HEK293 (cell line): Measurements from ENCODE around the gene OLR1.

Source experiments
- CTCF ChIA-PET: fragments of 350-600 bp; formaldehyde crosslinking; extraction: SDS; loops from one replicate; lab custom pipeline; 2021; ENCODE audit warnings: antibody characterized with exemption; lab: Yijun Ruan, JAX
- POLR2A ChIA-PET: fragments of 300-600 bp; formaldehyde crosslinking; extraction: SDS; loops from one replicate; lab custom pipeline; 2020; ENCODE audit warnings: antibody characterized with exemption, inconsistent platforms; lab: Yijun Ruan, JAX
- H3K27ac ChIP-seq: fragments of 200-500 bp; sonication (Bioruptor generic); 2 replicates; pipeline ENCODE4 v1.5.1; 2014; ENCODE audit warnings: low read depth, low read length, control low read depth, inconsistent platforms; ENCODE audit errors: extremely low read depth
- H3K36me3 ChIP-seq, 2 experiments: fragments of 200-500 bp in 1 of 2; sonication (Bioruptor generic) in 1 of 2; 1 replicate in 1 of 2; 2 replicates in 1 of 2; pipeline ENCODE4 v1.5.1; 2014 to 2017; ENCODE audit warnings: inconsistent platforms in 2 of 2, low read length in 2 of 2; ENCODE audit not compliant: control insufficient read depth in 2 of 2, insufficient read depth in 1 of 2
- H3K4me1 ChIP-seq: fragments of 200-500 bp; sonication (Bioruptor generic); 2 replicates; pipeline ENCODE4 v1.5.1; 2014; ENCODE audit warnings: mild to moderate bottlenecking, low read length, inconsistent platforms; ENCODE audit not compliant: control insufficient read depth, insufficient read depth
- H3K4me3 ChIP-seq: 2 replicates; pipeline ENCODE4 v1.5.1; 2011; ENCODE audit warnings: low read depth, mild to moderate bottlenecking, control low read depth, low read length, moderate library complexity
- H3K9me3 ChIP-seq: fragments of 200-500 bp; sonication (Bioruptor generic); 2 replicates; pipeline ENCODE4 v1.5.1; 2014; ENCODE audit warnings: low read depth, low read length, inconsistent platforms; ENCODE audit not compliant: control insufficient read depth, insufficient read depth
- KLF1 ChIP-seq: fragments of 450-650 bp; formaldehyde crosslinking; IDR thresholded peaks from 2 replicates; pipeline ENCODE4 v1.5.1; 2016; ENCODE audit warnings: missing biosample characterization, missing genetic modification characterization
- PBX3 ChIP-seq: sonication (generic); formaldehyde crosslinking; IDR thresholded peaks from 2 replicates; pipeline ENCODE4 v1.8.1; 2022; ENCODE audit warnings: mild to moderate bottlenecking, moderate library complexity, missing genetic modification reagents
- PRDM1 ChIP-seq: fragments of 450-650 bp; formaldehyde crosslinking; IDR thresholded peaks from 2 replicates; pipeline ENCODE4; 2016; ENCODE audit warnings: missing biosample characterization, missing genetic modification characterization
- SALL2 ChIP-seq: fragments of 450-650 bp; formaldehyde crosslinking; IDR thresholded peaks from 2 replicates; pipeline ENCODE4 v1.5.0; 2017; ENCODE audit warnings: missing biosample characterization, mild to moderate bottlenecking, missing genetic modification characterization, borderline replicate concordance
- YY1 ChIP-seq: fragments of 450-650 bp; formaldehyde crosslinking; IDR thresholded peaks from 2 replicates; pipeline ENCODE4 v1.5.1; 2018; ENCODE audit warnings: missing biosample characterization, missing genetic modification characterization
- YY2 ChIP-seq: fragments of 450-650 bp; formaldehyde crosslinking; IDR thresholded peaks from 2 replicates; pipeline ENCODE4 v1.5.1; 2016; ENCODE audit warnings: missing biosample characterization, missing genetic modification characterization
- ZBTB1 ChIP-seq: fragments of 450-650 bp; formaldehyde crosslinking; IDR thresholded peaks from 2 replicates; pipeline ENCODE4 v1.5.1; 2016; ENCODE audit warnings: missing biosample characterization, missing genetic modification characterization
- ZBTB26 ChIP-seq: fragments of 450-650 bp; formaldehyde crosslinking; optimal IDR thresholded peaks from 2 replicates; pipeline ENCODE3; 2016; ENCODE audit warnings: missing biosample characterization, mild to moderate bottlenecking, missing genetic modification characterization
- ZBTB8A ChIP-seq: fragments of 450-650 bp; formaldehyde crosslinking; IDR thresholded peaks from 2 replicates; pipeline ENCODE4 v1.5.1; 2016; ENCODE audit warnings: missing biosample characterization, missing genetic modification characterization
- ZNF10 ChIP-seq: fragments of 450-650 bp; formaldehyde crosslinking; IDR thresholded peaks from 2 replicates; pipeline ENCODE4 v1.5.1; 2017; ENCODE audit warnings: missing biosample characterization, missing genetic modification characterization
- ZNF112 ChIP-seq: fragments of 450-650 bp; formaldehyde crosslinking; IDR thresholded peaks from 2 replicates; pipeline ENCODE4 v1.5.0; 2017; ENCODE audit warnings: missing biosample characterization, missing genetic modification characterization
- ZNF155 ChIP-seq: fragments of 450-650 bp; formaldehyde crosslinking; IDR thresholded peaks from 2 replicates; pipeline ENCODE4 v1.5.1; 2016; ENCODE audit warnings: missing biosample characterization, missing genetic modification characterization
- ZNF202 ChIP-seq: fragments of 450-650 bp; formaldehyde crosslinking; IDR thresholded peaks from 2 replicates; pipeline ENCODE4 v1.5.1; 2016; ENCODE audit warnings: missing biosample characterization, missing genetic modification characterization, borderline replicate concordance
- ZNF23 ChIP-seq: fragments of 450-650 bp; formaldehyde crosslinking; IDR thresholded peaks from 2 replicates; pipeline ENCODE4 v1.5.1; 2016; ENCODE audit warnings: missing biosample characterization, missing genetic modification characterization, borderline replicate concordance
- ZNF350 ChIP-seq: fragments of 450-650 bp; formaldehyde crosslinking; IDR thresholded peaks from 2 replicates; pipeline ENCODE4 v1.5.0; 2017; ENCODE audit warnings: missing biosample characterization, mild to moderate bottlenecking, missing genetic modification characterization
- ZNF354C ChIP-seq: fragments of 450-650 bp; formaldehyde crosslinking; IDR thresholded peaks from 2 replicates; pipeline ENCODE4 v1.5.1; 2016; ENCODE audit warnings: missing biosample characterization, missing genetic modification characterization, low read depth, borderline replicate concordance
- ZNF391 ChIP-seq: fragments of 450-650 bp; formaldehyde crosslinking; IDR thresholded peaks from 2 replicates; pipeline ENCODE4 v1.5.1; 2016; ENCODE audit warnings: low read depth, missing biosample characterization, missing genetic modification characterization, borderline replicate concordance
- ZNF621 ChIP-seq: fragments of 450-650 bp; formaldehyde crosslinking; IDR thresholded peaks from 2 replicates; pipeline ENCODE4 v1.5.1; 2017; ENCODE audit warnings: missing biosample characterization, missing genetic modification characterization
- ZNF664 ChIP-seq: fragments of 450-650 bp; formaldehyde crosslinking; IDR thresholded peaks from 2 replicates; pipeline ENCODE4 v1.5.1; 2016; ENCODE audit warnings: missing biosample characterization, missing genetic modification characterization
- ZNF670 ChIP-seq: fragments of 450-650 bp; formaldehyde crosslinking; IDR thresholded peaks from 2 replicates; pipeline ENCODE4 v1.5.1; 2016; ENCODE audit warnings: missing biosample characterization, missing genetic modification characterization, low read depth
- ZNF704 ChIP-seq: fragments of 450-650 bp; formaldehyde crosslinking; IDR thresholded peaks from 2 replicates; pipeline ENCODE4 v1.5.1; 2016; ENCODE audit warnings: missing biosample characterization, missing genetic modification characterization
- ZNF837 ChIP-seq: fragments of 450-650 bp; formaldehyde crosslinking; IDR thresholded peaks from 2 replicates; pipeline ENCODE4 v1.5.1; 2016; ENCODE audit warnings: missing biosample characterization, missing genetic modification characterization
- TF ChIP-seq, protein P1 (sequence below): fragments of 450-650 bp; formaldehyde crosslinking; IDR thresholded peaks from 2 replicates; pipeline ENCODE4 v1.5.1; 2016; ENCODE audit warnings: missing biosample characterization, missing genetic modification characterization

OLR1 gene

GRCh38 chr12:10165421-10165820 lies 6.5 kb downstream of the OLR1 start:
- no peak overlapping the region for H3K4me3 ChIP-seq
- CTCF ChIA-PET: no interaction called here
- H3K4me1 ChIP-seq: no peaks in the 10 kb centered on the region
- H3K9me3 ChIP-seq: no peaks in the 10 kb centered on the region
- POLR2A ChIA-PET: no interaction called here
- TF ChIP-seq ZNF23 (tag by site-specific recombination) (no peak), ZNF391 (no peak), YY1 (tag by site-specific recombination) (no peak), ZBTB1 (tag by site-specific recombination) (no peak), ZNF354C (tag by site-specific recombination) (no peak), PBX3 (CRISPR knock-in tag) (no peak), ZNF837 (no peak), ZNF155 (no peak), SALL2 (no peak), ZNF664 (tag by site-specific recombination) (no peak)
- TF ChIP-seq, protein P1, sequence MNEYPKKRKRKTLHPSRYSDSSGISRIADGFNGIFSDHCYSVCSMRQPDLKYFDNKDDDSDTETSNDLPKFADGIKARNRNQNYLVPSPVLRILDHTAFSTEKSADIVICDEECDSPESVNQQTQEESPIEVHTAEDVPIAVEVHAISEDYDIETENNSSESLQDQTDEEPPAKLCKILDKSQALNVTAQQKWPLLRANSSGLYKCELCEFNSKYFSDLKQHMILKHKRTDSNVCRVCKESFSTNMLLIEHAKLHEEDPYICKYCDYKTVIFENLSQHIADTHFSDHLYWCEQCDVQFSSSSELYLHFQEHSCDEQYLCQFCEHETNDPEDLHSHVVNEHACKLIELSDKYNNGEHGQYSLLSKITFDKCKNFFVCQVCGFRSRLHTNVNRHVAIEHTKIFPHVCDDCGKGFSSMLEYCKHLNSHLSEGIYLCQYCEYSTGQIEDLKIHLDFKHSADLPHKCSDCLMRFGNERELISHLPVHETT: no peak
- H3K36me3 ChIP-seq: no peaks in the 10 kb centered on the region
- no peak overlapping the region for H3K27ac ChIP-seq

- Histone ChIP-seq H3K36me3 (no peaks in the 10 kb centered on the region), H3K4me1 (no peaks in the 10 kb centered on the region), H3K9me3 (no peaks in the 10 kb centered on the region)
- ChIA-PET CTCF (interaction anchor here (0.7 to 1.5 kb wide), 3 partner anchors 8 to 665 kb away, joined by 3 to 9 read pairs (median 5); no protein-coding TSS in a partner anchor), POLR2A (interaction anchor here (1.0 kb wide), 1 partner anchor 49 kb away, joined by 3 read pairs; the partner anchor contains the start of gene GABARAPL1)
- no peak for TF ChIP-seq KLF1 (tag by site-specific recombination)
- no peak for TF ChIP-seq ZNF112 (tag by site-specific recombination)
- TF ChIP-seq ZNF350: no peak
- TF ChIP-seq ZNF704 (tag by site-specific recombination): no peak
- TF ChIP-seq ZBTB8A: no peak
- no peak for TF ChIP-seq PRDM1 (tag by site-specific recombination)
- no peak for TF ChIP-seq YY2 (tag by site-specific recombination)
- no peak for TF ChIP-seq ZNF621 (tag by site-specific recombination)
- no peak for TF ChIP-seq ZNF670 (tag by site-specific recombination)
- no peak for TF ChIP-seq ZNF10 (tag by site-specific recombination)
- TF ChIP-seq ZBTB26 (tag by site-specific recombination): no peak
- TF ChIP-seq ZNF664 (tag by site-specific recombination): no peak
- no peak for TF ChIP-seq ZNF202 (tag by site-specific recombination)
- TF ChIP-seq, all 188 proteins: peak for 0
- Histone ChIP-seq H3K4me3 (no peak overlapping the region), H3K27ac (no peak overlapping the region)
Measured at GRCh38 chr12:10163084-10163483, 8.8 kb downstream of the OLR1 start.
